ENCODE measurements around the gene KRTAP10-4. TPM values are rescaled to one million over a fixed set of nuclear protein-coding genes. Genes with fewer than 3 reads are reported as not detected.

KRTAP10-4 gene
- total RNA-seq, 1 experiment from 2014 or later: not detected

- Histone ChIP-seq H3K9me3 (ENCODE audit: control insufficient read depth in 1 of 2, insufficient read depth in 1 of 2, low read depth in 1 of 2, low read length in 2 of 2) (peaks cover 0 to 4% of the 10 kb centered on the region in 2 experiments; a peak in 2 of 4 replicates), H4K20me1 (ENCODE audit: insufficient read depth) (no peaks in the 10 kb centered on the region), H3K9ac (ENCODE audit: low read length) (no peak overlapping the region), H3K9me2 (ENCODE audit: insufficient read depth) (no peaks in the 10 kb centered on the region), H3K79me2 (ENCODE audit: insufficient read depth, low read length) (no peaks in the 10 kb centered on the region), H3K4me3 (replicated peaks in 1 of 2; ENCODE audit: low read depth in 1 of 2, low read length in 2 of 2) (no peak overlapping the region), H2AFZ (ENCODE audit: low read depth, low read length, poor library complexity, severe bottlenecking) (no peak overlapping the region), H3K4me2 (ENCODE audit: low read length) (peak overlapping the region; percentile 23), H3K27me3 (ENCODE audit: insufficient read depth, low read length) (peaks cover 6% of the 10 kb centered on the region; the same call in 1 of the 2 replicates), H3K4me1 (ENCODE audit: control insufficient read depth in 1 of 2, insufficient read depth in 2 of 2, low read length in 2 of 2) (peaks cover 0 to 3% of the 10 kb centered on the region in 2 experiments; a peak in 1 of 4 replicates), H3K27ac (ENCODE audit: low read depth, low read length) (no peak overlapping the region), H3K36me3 (ENCODE audit: control insufficient read depth in 1 of 2, insufficient read depth in 2 of 2, low read length in 2 of 2) (no peaks in the 10 kb centered on the region)
- BruUV-seq (replicated peaks): no TSS peak
- intact Hi-C loops (cut with micrococcal nuclease): no loop called here
- CTCF ChIA-PET: no interaction called here
- ATAC-seq: peak; percentile 73
- DNase-seq (ENCODE audit: low read depth, low spot score): no peak
- POLR2A ChIA-PET: no interaction called here
- TF ChIP-seq ZFX (IDR thresholded peaks at IDR 0.05) (no peak), TCF7L2 (IDR thresholded peaks at IDR 0.05; ENCODE audit: borderline replicate concordance, extremely low read depth, insufficient read depth, insufficient read length) (no peak), CTCF (IDR thresholded peaks at IDR 0.05 in 2 of 3, conservative IDR thresholded peaks at IDR 0.05 in 1 of 3; ENCODE audit: borderline replicate concordance in 1 of 3, insufficient read depth in 1 of 3, low read depth in 2 of 3, low read length in 2 of 3) (0 out of 6 replicates have a peak, but pooled peaks of 1 of the 3 experiments have one; percentile 10), FOSL1 (IDR thresholded peaks at IDR 0.05; ENCODE audit: low read depth) (no peak)
- RAD21 ChIA-PET (ENCODE audit: low non-redundant PET in 1 of 2, low total read pairs in 2 of 2, uncharacterized antibody in 2 of 2, unreplicated experiment in 2 of 2): no interaction called here
Measured at GRCh38 chr21:44574457-44575306, 1.2 kb downstream of the KRTAP10-4 start.
